ENCODE data around the gene TM4SF4. TPM values are rescaled to one million over a fixed set of nuclear protein-coding genes. Genes with fewer than 3 reads are reported as not detected.
A peak's percentile ranks its signal among the peaks of the same experiment; 100 is the strongest.

Gene TM4SF4
- total and polyA plus RNA-seq, 5 donors from 2014 or later, result not detected

GRCh38 chr3:149476225-149476624, 1.7 kb downstream of the TM4SF4 start:
- Histone ChIP-seq H3K9me3 (ENCODE audit: control insufficient read depth in 2 of 2, low read length in 2 of 2) (no peaks in the 10 kb centered on the region), H3K27me3 (ENCODE audit: control insufficient read depth, insufficient read depth, low read length) (no peaks in the 10 kb centered on the region), H3K27ac (ENCODE audit: insufficient read depth, low read length, poor library complexity, severe bottlenecking) (no peak overlapping the region), H3K36me3 (ENCODE audit: control insufficient read depth, insufficient read depth, low read length) (no peaks in the 10 kb centered on the region), H3K4me3 (ENCODE audit: low read depth, low read length) (no peak overlapping the region), H3K4me1 (ENCODE audit: control insufficient read depth, insufficient read depth, low read length, poor library complexity, severe bottlenecking) (no peaks in the 10 kb centered on the region)
- DNase-seq (no peak), ATAC-seq (ENCODE audit: low read depth in 2 of 2) (no peak)
- H3K27me3 Mint-ChIP-seq, result peaks cover 15% of the 10 kb centered on the region
- no peaks in the 10 kb centered on the region for H3K36me3 Mint-ChIP-seq
- H3K4me1 Mint-ChIP-seq, result no peaks in the 10 kb centered on the region
- no peaks in the 10 kb centered on the region for H3K9me3 Mint-ChIP-seq
- no peak overlapping the region for H3K27ac Mint-ChIP-seq
- no peak overlapping the region for H3K4me3 Mint-ChIP-seq

DNA sequence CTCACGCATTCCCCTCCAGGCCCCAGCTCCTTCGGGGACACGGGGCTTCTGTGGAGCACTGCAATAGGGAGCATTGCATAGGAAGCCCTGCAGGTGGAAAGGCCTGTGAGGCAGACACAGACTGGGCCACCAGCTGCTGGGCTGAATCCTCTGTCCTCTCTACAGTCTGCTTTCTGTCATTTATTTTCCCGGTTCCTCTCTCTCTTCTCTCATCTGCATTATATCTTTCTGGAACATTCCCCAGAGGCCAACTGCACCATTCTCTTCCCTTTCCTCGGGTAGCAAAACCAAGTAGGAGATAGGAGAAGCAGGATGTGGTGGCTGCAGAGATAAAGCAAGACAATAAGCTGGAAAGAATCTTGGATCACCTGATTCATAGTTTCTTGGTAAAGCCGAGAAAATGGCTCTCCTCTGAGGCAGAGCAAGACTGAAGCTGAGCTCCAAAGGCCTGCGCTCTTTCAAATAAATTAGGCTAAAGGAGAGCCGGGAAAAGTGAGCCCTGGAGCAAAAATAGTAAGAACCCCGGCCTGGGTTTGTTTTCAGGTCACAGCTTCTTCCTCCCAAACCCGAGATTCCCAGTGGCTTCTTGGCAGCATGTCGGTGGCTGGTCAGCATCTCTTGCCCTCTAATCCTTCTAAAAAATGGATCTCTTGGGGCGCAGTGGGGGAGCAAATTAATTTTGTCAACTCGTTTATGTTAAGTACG, 5.3 kb downstream of the TM4SF4 start:
- Mint-ChIP-seq H3K9me3 (peaks cover 0 to 2% (median 0%) of the 10 kb centered on the region in 7 donors), H3K4me1 (no peaks in the 10 kb centered on the region), H3K27me3 (peaks cover 15% of the 10 kb centered on the region), H3K27ac (no peak overlapping the region), H3K4me3 (no peak overlapping the region), H3K36me3 (no peaks in the 10 kb centered on the region)
- no peak overlapping the region for H3K4me3 ChIP-seq (ENCODE audit: low read depth, low read length)
- H3K27ac ChIP-seq (ENCODE audit: insufficient read depth, low read length, poor library complexity, severe bottlenecking), result no peak overlapping the region
- H3K27me3 ChIP-seq (ENCODE audit: control insufficient read depth, insufficient read depth, low read length), result peaks cover 3% of the 10 kb centered on the region
- no peaks in the 10 kb centered on the region for H3K4me1 ChIP-seq (ENCODE audit: control insufficient read depth, insufficient read depth, low read length, poor library complexity, severe bottlenecking)
- no peaks in the 10 kb centered on the region for H3K36me3 ChIP-seq (ENCODE audit: control insufficient read depth, insufficient read depth, low read length)
- DNase-seq (no peak), ATAC-seq (ENCODE audit: low read depth in 2 of 2) (no peak)
- H3K9me3 ChIP-seq (ENCODE audit: control insufficient read depth in 2 of 2, low read length in 2 of 2), result no peaks in the 10 kb centered on the region

- Mint-ChIP-seq H3K4me3 (no peak overlapping the region), H3K27me3 (peaks cover 15% of the 10 kb centered on the region), H3K4me1 (no peaks in the 10 kb centered on the region), H3K36me3 (no peaks in the 10 kb centered on the region), H3K9me3 (peaks cover 0 to 2% (median 0%) of the 10 kb centered on the region in 7 donors), H3K27ac (no peak overlapping the region)
- no peak overlapping the region for H3K27ac ChIP-seq (ENCODE audit: insufficient read depth, low read length, poor library complexity, severe bottlenecking)
- ATAC-seq (ENCODE audit: low read depth in 2 of 2) (no peak), DNase-seq (peak in 1 of 3 donors; percentile 40)
- H3K4me3 ChIP-seq (ENCODE audit: low read depth, low read length), result no peak overlapping the region
- no peaks in the 10 kb centered on the region for H3K9me3 ChIP-seq (ENCODE audit: control insufficient read depth in 2 of 2, low read length in 2 of 2)
- H3K4me1 ChIP-seq (ENCODE audit: control insufficient read depth, insufficient read depth, low read length, poor library complexity, severe bottlenecking), result no peaks in the 10 kb centered on the region
- peaks cover 3% of the 10 kb centered on the region for H3K27me3 ChIP-seq (ENCODE audit: control insufficient read depth, insufficient read depth, low read length)
- H3K36me3 ChIP-seq (ENCODE audit: control insufficient read depth, insufficient read depth, low read length), result no peaks in the 10 kb centered on the region
Observed at GRCh38 chr3:149480326-149481017, 6.0 kb downstream of the TM4SF4 start.

- H3K9me3 Mint-ChIP-seq, result peaks cover 0 to 2% (median 0%) of the 10 kb centered on the region in 7 donors
- H3K27me3 Mint-ChIP-seq, result peaks cover 15% of the 10 kb centered on the region
- peaks cover 3% of the 10 kb centered on the region for H3K27me3 ChIP-seq (ENCODE audit: control insufficient read depth, insufficient read depth, low read length)
- DNase-seq (no peak), ATAC-seq (ENCODE audit: low read depth in 2 of 2) (no peak)
- H3K4me1 ChIP-seq (ENCODE audit: control insufficient read depth, insufficient read depth, low read length, poor library complexity, severe bottlenecking), result no peaks in the 10 kb centered on the region
- H3K4me3 Mint-ChIP-seq, result no peak overlapping the region
- no peak overlapping the region for H3K4me3 ChIP-seq (ENCODE audit: low read depth, low read length)
- H3K27ac Mint-ChIP-seq, result no peak overlapping the region
- H3K36me3 Mint-ChIP-seq, result no peaks in the 10 kb centered on the region
- H3K4me1 Mint-ChIP-seq, result no peaks in the 10 kb centered on the region
- H3K9me3 ChIP-seq (ENCODE audit: control insufficient read depth in 2 of 2, low read length in 2 of 2), result no peaks in the 10 kb centered on the region
- no peaks in the 10 kb centered on the region for H3K36me3 ChIP-seq (ENCODE audit: control insufficient read depth, insufficient read depth, low read length)
- no peak overlapping the region for H3K27ac ChIP-seq (ENCODE audit: insufficient read depth, low read length, poor library complexity, severe bottlenecking)
Observed at GRCh38 chr3:149481056-149481455, 6.6 kb downstream of the TM4SF4 start.

GRCh38 chr3:149481491-149481890, 7.0 kb downstream of the TM4SF4 start:
- no peaks in the 10 kb centered on the region for H3K36me3 Mint-ChIP-seq
- peaks cover 0 to 2% (median 0%) of the 10 kb centered on the region in 7 donors for H3K9me3 Mint-ChIP-seq
- Histone ChIP-seq H3K27me3 (ENCODE audit: control insufficient read depth, insufficient read depth, low read length) (peaks cover 3% of the 10 kb centered on the region), H3K4me3 (ENCODE audit: low read depth, low read length) (no peak overlapping the region), H3K36me3 (ENCODE audit: control insufficient read depth, insufficient read depth, low read length) (no peaks in the 10 kb centered on the region), H3K4me1 (ENCODE audit: control insufficient read depth, insufficient read depth, low read length, poor library complexity, severe bottlenecking) (no peaks in the 10 kb centered on the region), H3K9me3 (ENCODE audit: control insufficient read depth in 2 of 2, low read length in 2 of 2) (no peaks in the 10 kb centered on the region), H3K27ac (ENCODE audit: insufficient read depth, low read length, poor library complexity, severe bottlenecking) (no peak overlapping the region)
- no peak overlapping the region for H3K27ac Mint-ChIP-seq
- no peak overlapping the region for H3K4me3 Mint-ChIP-seq
- ATAC-seq (ENCODE audit: low read depth in 2 of 2) (no peak), DNase-seq (no peak)
- H3K4me1 Mint-ChIP-seq, result no peaks in the 10 kb centered on the region
- H3K27me3 Mint-ChIP-seq, result peaks cover 15% of the 10 kb centered on the region

GRCh38 chr3:149486726-149487125, 12.2 kb downstream of the TM4SF4 start:
- no peaks in the 10 kb centered on the region for H3K27me3 Mint-ChIP-seq
- no peaks in the 10 kb centered on the region for H3K4me1 Mint-ChIP-seq
- DNase-seq, result no peak
- no peak overlapping the region for H3K27ac Mint-ChIP-seq
- no peak for ATAC-seq (ENCODE audit: low read depth in 2 of 2)
- H3K36me3 Mint-ChIP-seq, result no peaks in the 10 kb centered on the region
- Histone ChIP-seq H3K4me3 (ENCODE audit: low read depth, low read length) (no peak overlapping the region), H3K27me3 (ENCODE audit: control insufficient read depth, insufficient read depth, low read length) (peaks cover 4% of the 10 kb centered on the region), H3K4me1 (ENCODE audit: control insufficient read depth, insufficient read depth, low read length, poor library complexity, severe bottlenecking) (no peaks in the 10 kb centered on the region), H3K27ac (ENCODE audit: insufficient read depth, low read length, poor library complexity, severe bottlenecking) (no peak overlapping the region), H3K36me3 (ENCODE audit: control insufficient read depth, insufficient read depth, low read length) (no peaks in the 10 kb centered on the region), H3K9me3 (ENCODE audit: control insufficient read depth in 2 of 2, low read length in 2 of 2) (no peaks in the 10 kb centered on the region)
- H3K9me3 Mint-ChIP-seq, result peaks cover 0 to 3% (median 0%) of the 10 kb centered on the region in 7 donors
- no peak overlapping the region for H3K4me3 Mint-ChIP-seq

DNA sequence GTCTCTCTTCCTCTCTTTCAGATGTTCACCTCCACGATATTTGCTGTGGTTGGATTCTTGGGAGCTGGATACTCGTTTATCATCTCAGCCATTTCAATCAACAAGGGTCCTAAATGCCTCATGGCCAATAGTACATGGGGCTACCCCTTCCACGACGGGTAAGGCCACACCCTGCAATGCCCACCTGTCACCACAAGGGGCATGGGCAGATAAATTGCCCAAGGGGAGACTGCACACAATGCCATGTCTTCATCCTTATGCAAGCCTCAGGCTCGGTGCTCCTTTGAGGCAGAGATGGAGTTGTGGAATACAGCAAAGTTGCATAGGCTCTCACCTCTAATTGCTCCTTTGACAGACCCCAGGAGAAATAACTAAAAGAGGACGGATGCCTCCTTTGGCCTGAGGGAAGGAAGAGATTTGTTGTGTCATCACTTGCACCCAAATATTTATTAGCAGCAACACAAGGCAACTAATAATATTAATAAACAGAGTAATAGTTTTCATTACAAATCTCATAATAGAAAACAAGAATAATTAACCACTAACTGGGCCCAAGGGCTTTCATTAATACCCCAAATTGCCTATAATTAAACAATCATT, 13.2 kb downstream of the TM4SF4 start:
- Histone ChIP-seq H3K9me3 (ENCODE audit: control insufficient read depth in 2 of 2, low read length in 2 of 2) (no peaks in the 10 kb centered on the region), H3K4me1 (ENCODE audit: control insufficient read depth, insufficient read depth, low read length, poor library complexity, severe bottlenecking) (no peaks in the 10 kb centered on the region), H3K36me3 (ENCODE audit: control insufficient read depth, insufficient read depth, low read length) (no peaks in the 10 kb centered on the region), H3K27ac (ENCODE audit: insufficient read depth, low read length, poor library complexity, severe bottlenecking) (no peak overlapping the region), H3K4me3 (ENCODE audit: low read depth, low read length) (no peak overlapping the region), H3K27me3 (ENCODE audit: control insufficient read depth, insufficient read depth, low read length) (peaks cover 2% of the 10 kb centered on the region)
- Mint-ChIP-seq H3K4me3 (no peak overlapping the region), H3K27me3 (peaks cover 4% of the 10 kb centered on the region), H3K4me1 (no peaks in the 10 kb centered on the region), H3K36me3 (no peaks in the 10 kb centered on the region), H3K9me3 (peaks cover 0 to 3% (median 0%) of the 10 kb centered on the region in 7 donors), H3K27ac (no peak overlapping the region)
- no peak for ATAC-seq (ENCODE audit: low read depth in 2 of 2)
- peak in 2 of 3 donors; percentile 3 to 31 for DNase-seq
